KBM-7 (cell line): ENCODE data around the gene ATOSB.
A peak's percentile ranks its signal among the peaks of the same experiment; 100 is the strongest.

Experiments used
- DNase-seq: peaks from one replicate; pipeline ENCODE4 v3.0.0-alpha.2; 2015
- in situ Hi-C: fragments of 300-500 bp; cut with MboI; formaldehyde crosslinking; loops from 2 replicates; pipeline ENCODE4 v1.14.3; 2020; ENCODE audit warnings: low sequenced_read_pairs, low pct_unique_long_range_greater_than_20kb, mixed read lengths

Gene ATOSB

DNA sequence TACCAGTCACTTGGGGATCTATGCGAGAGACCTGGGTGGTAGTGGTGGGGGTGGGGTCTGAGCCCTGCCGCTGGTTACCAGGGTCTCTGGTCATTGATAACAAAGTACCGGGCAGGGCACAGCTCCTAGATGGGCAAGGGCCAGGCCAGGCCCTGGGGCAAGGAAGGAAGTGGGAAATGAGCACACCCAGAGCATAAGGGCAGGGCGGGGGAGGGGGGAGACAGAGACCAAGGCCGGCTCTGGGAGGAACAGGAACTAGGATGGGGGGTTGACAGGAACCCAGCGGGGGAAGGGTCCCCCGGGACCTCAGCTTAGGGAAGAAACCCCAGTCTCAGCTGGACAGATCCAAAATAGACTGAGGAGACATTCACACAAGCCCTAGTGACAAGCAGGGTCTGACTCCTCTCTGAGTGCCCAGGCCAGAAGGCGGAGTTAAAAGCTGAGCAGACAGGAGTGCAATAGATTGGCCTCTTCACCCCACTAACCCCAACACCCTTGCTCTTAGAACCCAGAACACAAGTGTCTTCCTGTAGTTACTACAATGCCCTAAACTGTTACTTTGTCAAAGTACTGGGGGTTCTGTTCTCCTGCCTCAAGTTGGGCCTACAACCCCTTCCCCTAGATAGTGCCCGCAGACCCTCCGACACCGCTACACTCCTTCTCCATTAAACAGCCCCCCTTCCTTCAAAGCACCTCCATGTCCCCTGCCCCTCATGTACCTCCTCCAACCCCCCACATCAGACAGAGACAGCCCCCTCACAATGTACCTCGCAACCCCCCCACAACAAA is 628 bp downstream of the ATOSB start:
- peak; percentile 78 for DNase-seq
- in situ Hi-C loops = loop anchor here (25.0 kb wide), 1 partner anchor 347 kb away; no protein-coding TSS in a partner anchor

DNA sequence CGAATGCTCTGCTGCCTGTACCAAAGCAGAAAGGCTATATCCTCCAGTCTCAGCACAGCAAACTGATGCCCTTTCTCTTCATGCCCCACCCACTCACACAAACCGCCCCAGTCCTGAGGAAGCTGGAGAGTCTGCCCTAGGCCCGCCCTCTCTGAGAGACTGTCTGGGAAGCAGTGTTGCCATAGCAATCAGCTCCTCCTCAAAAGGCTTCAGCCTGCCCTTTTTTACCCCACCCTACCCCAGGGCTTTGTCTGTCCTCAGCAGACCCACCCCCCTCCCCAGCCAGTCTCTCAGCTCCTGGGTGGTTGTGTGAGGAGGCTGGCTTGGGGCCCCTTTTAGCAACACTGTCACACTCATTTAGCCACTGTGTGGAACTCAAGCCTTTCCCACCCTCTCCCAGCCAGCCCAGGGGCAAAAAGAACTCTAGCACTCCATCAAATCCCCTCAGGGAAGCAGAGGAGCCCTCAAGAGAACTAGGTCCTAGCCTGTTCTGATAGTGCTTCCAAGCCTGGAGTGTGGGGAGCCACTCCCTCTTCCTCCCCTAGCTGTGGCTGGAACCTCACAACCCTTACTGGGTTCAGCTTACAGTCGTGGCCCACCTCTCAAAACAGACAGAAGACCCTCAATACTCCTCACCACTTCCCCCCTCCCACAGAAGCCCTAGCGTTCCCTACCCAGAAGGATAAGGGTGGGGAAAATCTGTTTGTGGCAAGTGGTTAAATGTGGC is 1.4 kb downstream of the ATOSB start:
- in situ Hi-C loops = loop anchor here (25.0 kb wide), 1 partner anchor 348 kb away; no protein-coding TSS in a partner anchor

DNA sequence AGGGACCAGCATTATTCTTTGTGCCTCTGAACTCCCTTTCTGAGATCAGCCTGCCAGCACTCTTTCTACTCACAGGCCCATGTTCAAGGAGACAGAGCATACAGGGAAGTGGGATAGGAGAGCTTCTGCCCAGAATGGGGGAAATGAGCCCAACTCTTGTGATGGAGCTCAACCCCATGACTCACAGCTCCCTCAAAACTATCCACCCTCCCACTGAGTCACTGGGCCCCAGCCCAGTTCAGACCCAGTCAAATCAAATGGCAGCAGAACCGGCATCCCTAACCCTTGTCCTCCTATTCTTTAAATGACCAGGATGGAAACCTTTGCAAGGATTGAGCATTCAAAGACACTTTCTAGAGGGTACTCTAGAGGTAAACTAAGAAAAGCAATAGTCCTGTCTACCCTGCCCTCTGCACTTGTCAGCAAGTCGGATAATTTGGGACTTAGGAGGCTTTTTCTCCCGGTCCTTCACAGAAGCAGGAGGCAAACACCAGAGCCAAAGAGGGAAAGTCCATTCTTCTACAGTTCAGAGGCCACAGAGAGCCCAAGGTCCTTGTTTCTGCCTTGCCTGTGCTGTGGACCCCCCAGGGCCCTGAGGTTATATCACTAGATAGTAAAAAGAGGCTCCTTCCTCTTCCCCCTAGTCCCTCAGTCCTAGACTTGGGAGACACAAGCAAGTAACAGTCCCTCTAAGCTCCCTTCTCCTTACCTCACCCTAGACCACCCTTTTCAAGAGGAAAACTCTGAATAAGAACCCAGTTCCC is 3.2 kb downstream of the ATOSB start:
- in situ Hi-C loops = loop anchor here (25.0 kb wide), 1 partner anchor 350 kb away; no protein-coding TSS in a partner anchor
- DNase-seq = no peak

More for the DNA sequence above, 1.4 kb downstream of the ATOSB start:
- DNase-seq = peak; percentile 89

DNA sequence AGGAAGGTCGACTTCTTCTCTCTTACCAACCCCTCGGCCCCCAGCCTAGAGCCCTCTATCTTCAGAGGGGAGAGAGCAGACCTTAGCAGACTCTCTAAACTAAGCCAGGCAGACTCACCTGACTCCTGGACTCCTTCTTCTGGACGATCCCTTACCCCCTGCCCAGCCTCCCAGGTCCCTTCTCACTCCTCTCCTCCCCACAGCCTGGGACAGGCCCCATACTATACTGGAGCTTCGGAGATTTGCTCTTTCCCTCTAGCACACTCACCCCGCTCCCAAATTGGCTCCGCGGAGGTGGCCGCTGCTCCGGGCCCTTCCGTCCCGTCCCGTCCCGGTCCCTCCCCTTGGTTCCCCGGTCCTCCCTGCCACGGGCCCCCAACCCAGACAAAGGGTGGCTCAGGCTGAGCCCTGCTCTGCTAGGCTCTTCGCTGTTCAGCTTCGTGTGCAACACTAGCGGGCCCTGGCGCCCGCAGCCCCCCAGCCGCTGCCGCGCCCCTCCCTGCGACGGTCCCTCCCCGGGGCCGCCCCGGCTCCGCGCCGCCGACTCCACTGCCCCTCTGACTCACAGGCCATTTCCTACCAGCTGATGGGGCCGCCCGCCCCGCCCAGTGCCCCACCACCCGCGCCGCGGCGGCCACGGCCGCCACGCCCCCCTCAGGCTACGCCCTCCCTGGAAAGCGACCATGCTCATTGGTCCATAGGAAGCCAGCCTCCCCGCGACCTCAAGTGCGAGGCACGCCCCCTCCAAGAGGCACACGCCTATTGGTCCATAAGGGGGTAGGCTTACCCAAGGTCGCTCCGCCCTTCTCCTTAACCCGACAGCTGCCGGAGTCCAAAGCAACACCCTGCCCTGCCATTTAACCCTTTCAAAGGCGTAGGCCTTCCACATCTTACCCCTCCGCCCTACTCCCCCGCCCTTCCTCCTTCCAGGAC is 4.4 kb downstream of the ATOSB start:
- in situ Hi-C loops = loop anchor here (25.0 kb wide), 1 partner anchor 351 kb away; no protein-coding TSS in a partner anchor
- DNase-seq = peak; percentile 95

DNA sequence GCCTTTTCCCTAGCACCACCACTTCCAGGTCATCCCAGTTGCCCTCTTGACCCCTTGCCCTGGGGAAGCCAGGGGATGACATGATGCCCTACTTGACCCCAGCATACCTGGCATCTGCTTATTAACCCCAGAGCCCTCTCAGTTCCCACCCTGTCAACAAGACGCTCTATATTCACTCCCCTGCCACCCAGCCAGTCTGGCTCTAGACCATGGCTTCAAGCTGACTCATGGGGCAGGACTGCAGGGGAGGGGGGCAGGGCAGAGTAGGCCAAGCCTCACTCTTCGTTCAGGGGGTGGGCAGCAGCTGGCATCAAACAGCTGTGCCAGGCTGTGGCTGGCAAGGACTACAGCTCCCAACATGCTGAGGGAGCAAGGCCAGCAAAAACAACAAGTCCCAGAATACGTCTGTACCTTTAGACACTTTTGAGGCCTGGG is 5.3 kb downstream of the ATOSB start:
- in situ Hi-C loops = loop anchor here (25.0 kb wide), 1 partner anchor 352 kb away; no protein-coding TSS in a partner anchor
- DNase-seq = no peak

DNA sequence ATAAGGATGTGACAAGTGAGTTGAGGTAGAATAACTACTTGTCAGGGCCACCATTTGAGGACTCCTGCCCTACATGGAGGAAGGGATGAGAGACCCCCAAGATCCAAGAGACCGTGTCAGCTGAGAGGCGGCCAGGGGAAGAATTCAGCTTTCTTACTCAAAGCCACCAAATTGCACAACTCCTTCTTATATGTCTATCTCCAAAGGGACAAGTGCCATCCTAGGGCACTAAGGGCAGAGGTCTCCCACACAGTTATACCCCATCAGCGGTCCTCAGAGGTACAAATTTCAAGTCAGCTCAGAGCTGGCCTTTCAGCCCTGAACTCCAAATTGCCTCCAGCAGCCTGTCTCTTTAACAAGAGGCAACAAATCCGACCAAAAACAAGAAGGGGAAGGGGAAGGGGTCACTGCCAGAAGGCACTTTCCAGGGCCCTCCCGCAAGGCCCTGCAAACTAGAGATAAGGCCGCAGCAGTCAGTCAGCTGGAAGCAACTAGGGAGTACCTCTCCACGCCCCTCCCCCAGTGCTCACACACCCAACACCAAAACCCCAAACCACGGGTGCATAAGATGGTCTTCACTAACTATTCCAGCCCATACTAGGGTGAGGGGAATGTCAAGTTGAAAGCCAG is 6.6 kb downstream of the ATOSB start:
- in situ Hi-C loops = loop anchor here (25.0 kb wide), 1 partner anchor 353 kb away; no protein-coding TSS in a partner anchor
- peak; percentile 91 for DNase-seq

DNA sequence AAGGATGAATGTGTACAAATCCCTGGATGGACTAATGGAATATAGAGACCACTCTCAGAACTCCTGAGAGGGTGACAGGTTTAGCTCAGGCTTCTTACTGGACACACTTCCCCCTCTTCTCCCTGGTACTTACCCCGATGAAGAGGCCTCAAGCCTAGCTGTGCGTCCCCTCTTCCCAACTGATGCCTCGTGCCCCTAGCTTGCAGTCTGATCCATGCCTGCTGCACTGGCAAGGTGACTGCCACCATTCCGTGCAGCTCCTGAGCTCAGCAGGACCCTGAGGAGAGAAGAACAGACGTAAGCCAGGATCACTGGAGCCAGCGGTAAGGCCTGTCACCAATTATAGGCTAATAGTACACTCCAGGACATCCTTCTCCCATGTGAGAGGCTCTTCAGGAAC is 7.2 kb downstream of the ATOSB start:
- in situ Hi-C loops = loop anchor here (25.0 kb wide), 1 partner anchor 354 kb away; no protein-coding TSS in a partner anchor
- DNase-seq = no peak

DNA sequence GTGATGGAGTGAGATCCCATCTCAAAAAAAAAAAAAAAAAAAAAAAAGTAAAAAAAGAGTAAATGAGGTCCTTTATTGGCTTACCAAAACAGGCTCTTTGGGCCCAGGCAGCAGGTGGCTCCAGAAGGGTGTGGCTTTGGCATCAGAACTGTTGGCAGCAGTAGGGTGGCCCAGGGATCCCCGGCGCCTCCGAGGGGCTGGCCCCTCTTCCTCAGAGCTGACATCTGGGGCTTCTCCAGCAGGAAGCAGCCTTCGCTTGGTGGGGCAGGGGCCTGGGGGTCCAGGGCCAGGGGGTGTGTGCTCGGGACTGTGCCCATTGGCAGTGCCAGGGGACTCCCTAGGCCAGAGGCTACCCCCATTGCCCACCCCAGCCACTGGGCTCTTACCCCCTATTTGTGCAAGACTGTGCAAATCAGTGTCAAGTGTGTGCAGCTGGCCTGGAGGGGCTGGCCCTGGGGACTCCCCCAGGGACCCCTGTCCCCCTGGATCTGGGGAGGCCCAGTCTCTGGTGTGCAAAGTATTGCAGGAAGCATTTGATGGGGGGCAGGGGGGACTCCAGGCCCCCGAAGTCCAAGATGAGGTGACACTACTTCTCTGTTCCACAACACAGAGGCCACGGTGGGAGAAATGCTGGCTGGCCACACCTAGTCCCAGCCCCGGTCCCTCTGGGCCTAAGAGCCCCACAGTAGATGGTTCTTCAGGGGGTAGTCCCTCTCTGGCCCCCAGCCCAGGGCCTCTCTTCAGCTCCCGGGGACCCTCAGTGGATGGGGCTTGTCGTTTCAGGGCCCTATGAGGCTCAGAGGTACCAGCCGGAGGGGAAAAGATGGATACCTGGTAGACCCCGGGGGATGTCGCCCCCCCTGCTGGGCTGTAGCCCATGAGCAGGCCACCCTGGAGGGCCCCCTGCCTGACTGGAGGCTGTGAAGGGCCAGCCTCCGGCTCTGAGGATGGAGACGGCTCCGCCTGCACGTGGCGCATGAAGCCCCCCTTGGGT is 8.1 kb downstream of the ATOSB start:
- in situ Hi-C loops = loop anchor here (25.0 kb wide), 1 partner anchor 355 kb away; no protein-coding TSS in a partner anchor
- DNase-seq = no peak

DNA sequence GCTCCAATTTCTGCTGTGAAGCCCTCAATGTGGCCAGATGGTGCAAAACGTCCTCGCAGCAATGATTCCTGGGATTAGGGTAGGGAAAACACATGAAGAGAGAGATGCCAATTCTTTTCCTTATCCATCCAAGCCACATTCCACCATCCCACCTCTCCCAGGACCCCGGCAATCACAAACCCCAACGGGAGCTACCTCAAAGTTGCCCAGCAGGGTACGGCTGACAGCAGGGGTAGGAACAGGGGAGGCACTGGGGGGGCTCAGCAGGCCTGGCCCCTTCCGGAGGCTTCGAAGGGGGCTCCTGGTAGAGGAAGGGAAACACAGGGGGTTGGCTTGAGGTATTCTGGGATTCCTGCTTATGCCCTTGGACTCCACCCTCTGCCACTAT is 9.3 kb downstream of the ATOSB start:
- in situ Hi-C loops = loop anchor here (25.0 kb wide), 1 partner anchor 356 kb away; no protein-coding TSS in a partner anchor
- DNase-seq = no peak

DNA sequence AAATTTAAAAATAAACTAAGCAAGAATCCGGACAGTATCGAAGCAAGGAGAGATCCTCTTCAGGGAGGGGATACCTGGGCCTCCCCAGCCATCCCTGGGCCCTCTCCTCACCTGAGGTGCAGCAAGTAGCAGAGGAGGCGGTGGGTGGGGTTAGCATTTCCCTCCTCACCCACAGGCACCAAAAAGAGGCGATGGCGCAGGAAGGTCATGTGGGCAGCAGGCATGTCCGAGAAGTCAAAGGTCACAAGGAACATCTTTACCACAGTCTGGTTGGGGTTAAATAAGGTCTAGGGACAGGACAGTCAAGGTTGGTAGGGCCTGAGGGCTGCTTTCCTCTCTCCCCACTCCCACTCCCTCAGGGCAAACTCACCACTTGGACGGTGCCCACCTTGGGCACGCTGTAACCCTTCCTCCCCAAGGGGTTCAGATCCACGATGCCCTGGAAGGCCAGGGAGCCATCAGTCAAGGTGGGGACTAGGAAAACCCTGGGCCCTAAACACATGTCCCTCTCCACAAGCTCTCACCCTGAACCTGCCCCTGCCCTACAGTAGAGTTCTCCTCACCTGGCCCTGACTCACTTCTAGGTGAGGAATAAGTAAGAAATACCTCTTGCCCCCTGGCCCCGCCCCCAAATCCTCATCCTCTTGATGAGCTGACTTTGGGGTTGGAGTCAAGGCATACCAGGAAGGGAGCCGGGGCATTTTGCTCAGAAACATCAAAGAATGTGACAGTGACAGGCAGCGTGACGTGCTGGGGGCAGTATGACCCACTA is 9.9 kb downstream of the ATOSB start:
- in situ Hi-C loops = loop anchor here (25.0 kb wide), 1 partner anchor 357 kb away; no protein-coding TSS in a partner anchor
- no peak for DNase-seq

DNA sequence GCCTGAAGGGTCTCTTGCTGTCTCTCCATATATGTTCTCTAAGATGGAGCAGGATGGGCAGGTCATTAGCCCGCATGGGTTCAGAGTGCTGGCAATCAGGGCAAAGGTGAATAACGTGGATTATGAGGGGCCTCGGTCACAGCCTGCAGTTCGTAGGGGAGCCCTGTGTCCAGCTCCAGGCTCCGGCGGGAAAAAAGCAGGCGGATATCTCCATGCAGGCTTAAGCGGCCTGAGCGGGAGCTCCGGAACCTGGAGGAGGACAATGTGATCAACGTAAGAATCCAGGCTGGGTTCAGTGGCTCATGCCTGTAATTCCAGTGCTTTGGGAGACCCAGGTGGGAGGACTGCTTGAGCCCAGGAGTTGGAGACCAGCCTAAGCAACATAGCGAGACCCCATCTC is 10.5 kb downstream of the ATOSB start:
- in situ Hi-C loops = loop anchor here (25.0 kb wide), 1 partner anchor 357 kb away; no protein-coding TSS in a partner anchor
- no peak for DNase-seq

DNA sequence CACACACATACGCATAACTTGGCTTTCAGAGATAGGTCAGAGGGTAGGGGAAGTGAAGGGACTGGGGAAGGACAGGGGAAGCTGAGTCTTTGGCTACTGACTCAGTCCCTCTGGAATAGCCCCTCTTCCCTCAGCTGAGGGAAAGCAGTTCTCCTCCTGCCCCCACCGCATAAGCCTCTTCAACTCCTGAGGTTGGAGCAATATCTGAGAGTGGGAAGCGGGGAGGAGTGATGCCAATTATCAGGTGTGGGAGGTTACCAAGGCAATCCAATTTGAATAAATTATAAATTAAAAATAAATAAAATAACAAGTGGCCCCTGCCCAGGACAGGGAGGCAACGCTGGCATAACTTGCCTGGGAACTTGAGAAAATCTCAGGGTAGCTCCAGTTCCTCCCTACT is 11.1 kb downstream of the ATOSB start:
- in situ Hi-C loops = loop anchor here (25.0 kb wide), 1 partner anchor 358 kb away; no protein-coding TSS in a partner anchor

DNA sequence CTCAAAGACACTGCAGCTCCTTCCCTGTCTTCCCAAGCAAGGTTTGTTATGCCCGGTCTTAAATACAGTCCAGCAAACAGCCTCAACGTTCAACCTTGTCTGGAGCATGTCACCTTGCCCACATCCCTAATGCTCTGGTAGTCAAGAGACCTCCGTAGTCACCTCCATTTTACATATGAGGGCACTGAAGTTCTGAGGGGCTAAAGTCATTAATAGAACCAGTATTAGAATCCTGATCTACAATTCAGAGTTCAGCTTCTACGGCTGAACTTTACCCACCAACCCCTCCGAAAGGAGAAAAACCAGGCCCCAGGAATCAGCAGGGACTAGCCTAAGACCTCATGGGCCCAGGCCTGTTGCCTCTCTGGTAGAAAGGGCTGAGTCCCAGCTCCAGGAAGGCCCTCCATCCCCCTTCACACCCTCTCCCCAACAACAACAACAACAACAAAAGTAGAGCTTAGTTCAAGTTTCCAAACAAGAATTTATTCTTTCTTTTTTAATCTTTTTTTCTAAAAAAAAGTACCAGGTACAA is 11.9 kb downstream of the ATOSB start:
- no peak for DNase-seq
- in situ Hi-C loops = loop anchor here (25.0 kb wide), 1 partner anchor 359 kb away; no protein-coding TSS in a partner anchor

More for the DNA sequence above, 11.1 kb downstream of the ATOSB start:
- DNase-seq = no peak

DNA sequence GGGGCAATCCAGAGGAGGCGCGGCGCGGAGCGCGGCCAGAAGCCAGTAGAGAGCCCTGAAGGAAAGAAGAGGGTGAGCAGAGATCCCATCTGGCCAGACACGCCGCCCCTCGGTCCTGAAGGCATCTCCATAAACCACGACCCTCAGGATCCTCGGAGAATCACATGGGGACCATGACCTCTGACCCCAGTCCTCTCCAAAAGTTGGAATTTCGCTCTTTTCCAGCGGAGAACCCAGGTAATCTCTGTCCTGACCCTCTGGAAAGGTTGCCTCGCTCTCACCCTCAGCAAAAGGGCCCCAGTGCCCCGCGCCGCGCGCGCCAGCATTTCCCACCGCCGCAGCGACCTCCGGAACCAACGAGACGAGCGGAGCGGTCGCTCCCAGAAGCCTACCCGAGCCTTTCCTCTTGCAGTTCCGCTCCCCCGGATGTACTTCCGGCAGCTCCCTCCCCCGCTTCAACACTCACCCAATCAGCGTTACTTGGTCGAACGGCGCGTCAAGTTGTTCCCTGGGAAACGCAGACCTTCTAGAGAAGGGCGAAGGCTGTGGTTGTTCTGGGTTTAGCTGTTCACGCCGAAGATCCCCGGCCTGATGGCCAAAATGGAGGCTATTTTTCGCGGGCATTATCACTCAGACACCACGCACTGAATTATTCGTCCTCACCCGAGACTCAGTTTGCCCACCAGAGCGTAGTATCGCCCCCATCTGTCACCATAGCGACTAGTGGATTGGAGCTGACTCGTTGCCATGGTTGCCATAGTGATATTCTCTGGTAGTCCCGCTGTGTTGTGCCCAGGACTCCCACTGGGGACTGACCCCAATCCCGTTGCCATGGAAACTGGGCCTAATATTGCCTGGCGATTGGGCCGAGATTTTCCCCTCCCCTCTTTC is 12.6 kb downstream of the ATOSB start, which contains the start of gene STOML2:
Gene STOML2, minus strand, starts transcription at position 363 of the 891 bp plus-strand sequence. Its CDS starts 37 bp downstream, at position 326.
- DNase-seq = peak; percentile 96
- in situ Hi-C loops = loop anchor here (25.0 kb wide), 1 partner anchor 359 kb away; no protein-coding TSS in a partner anchor
